TTC549 (cell line): ENCODE results near the gene LPP.

Experiments
- FAIRE-seq: peaks from 2 replicates; lab custom pipeline; 2012; peaks lifted over from hg19 to GRCh38; lab: Jason Lieb, UNC

LPP gene

DNA sequence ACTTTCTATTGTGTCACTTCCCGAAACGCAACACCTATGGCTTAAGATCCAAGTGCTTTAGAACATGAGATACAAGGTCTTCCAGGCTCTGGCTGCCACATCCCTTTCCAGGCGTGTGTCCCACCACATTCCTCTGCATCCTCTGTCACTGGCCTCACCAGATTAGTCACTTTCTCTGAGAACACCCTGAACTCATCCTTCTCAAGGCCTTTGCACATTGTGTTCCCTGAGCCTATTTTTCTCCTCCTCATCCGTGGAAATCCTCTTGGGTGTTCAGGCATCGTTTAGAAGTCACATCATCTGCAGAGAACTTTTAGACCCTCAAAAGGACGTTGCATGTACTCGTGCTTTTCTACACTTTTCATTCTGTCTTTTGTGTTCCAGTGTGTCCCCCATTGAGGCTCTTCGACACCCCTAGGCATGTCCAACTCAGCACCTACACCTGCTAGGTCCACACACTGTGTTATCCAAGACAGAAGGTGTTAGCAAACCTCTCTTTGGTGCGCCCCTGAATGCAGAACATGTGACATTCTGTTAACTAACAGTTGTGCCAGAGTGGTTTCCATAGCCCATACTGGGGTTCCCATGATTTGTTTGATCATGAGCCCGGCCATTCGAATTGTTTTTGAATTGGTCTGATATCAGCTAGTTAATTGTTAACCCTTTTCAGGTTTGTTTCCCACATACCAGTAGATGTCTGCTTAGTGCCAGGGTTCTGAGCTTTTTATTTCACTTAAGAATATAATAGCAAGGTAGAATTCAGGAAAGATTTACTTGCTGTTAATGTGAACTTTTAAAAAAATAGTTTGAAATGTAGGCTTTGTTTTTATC lies 67.2 kb downstream of the LPP start:
- FAIRE-seq: no peak

DNA sequence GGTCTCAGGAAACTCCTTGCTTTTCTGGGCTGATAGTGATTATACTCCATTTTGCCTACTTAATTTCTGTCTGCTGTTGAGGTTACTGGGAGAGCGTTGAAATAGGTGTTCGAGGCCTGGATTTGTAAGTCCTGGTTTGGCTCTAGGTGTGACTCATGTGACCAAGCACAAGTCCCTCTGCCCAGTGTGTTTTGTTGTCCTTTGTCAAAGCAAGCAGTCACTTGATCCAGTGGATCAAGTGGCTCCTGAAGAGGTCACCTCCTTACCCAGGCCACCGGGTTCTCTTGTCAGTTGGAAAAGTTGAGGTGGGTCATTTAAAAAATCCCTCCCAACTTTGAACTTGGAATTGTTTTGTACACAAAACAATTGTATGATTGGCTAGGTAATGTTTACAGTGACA lies 70.0 kb downstream of the LPP start:
- FAIRE-seq: no peak

DNA sequence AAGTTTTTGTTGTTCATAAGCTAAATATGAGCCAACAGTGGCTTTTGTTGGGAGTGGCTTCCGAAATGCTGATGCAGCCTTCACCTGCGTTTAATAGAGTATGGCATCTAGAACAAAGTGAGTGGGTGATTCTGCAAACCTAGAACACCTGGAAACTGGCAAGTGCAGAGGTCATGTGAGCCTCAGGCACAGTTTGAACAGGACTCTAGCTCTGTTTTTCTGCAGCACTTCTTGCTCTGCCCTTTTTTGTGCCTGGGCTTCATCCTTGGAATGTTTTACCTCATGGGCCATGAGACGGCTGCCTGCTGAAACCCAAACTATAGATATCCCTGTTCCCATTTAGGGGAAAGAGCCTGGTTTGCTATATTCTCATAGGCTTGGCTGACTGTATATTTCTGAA lies 73.5 kb downstream of the LPP start:
- FAIRE-seq: no peak

DNA sequence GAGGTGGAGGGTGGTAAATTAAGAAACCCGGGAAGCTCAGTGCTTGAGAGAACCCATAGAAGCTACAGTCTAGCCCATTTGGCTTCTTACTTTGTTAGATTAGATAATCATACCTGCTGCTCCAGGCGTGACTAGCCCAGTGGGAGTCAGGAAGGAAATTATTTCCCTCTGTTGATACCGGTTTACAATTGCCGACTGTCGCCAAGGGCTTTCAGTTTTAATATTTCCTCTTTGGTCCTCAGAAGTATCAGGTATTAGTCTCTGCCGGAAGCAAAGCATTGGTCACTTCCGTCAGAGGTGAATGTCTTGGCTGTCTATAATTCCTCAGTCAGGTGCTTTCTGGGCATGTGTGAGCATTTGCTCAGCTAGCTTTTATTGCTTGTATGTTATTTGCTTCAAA lies 75.2 kb downstream of the LPP start:
- no peak for FAIRE-seq

DNA sequence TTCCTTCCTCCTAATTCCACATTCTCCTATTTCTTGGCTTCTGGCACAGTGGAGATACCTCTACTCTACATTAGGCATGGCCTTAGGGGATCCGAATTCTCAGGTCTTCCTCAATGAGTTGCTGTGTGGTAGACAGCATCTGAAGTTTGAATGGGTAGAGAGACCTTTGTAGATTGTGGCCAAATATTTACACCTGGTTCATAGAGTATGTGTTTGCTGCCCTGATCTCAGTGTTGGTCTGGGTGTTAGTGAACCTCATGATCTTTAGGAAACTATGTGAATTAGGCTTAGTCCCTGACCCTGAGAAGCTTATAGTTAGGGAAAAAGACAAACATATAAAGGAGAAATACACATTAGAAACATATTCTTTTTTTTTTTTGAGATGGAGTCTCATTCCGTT lies 75.8 kb downstream of the LPP start:
- no peak for FAIRE-seq

DNA sequence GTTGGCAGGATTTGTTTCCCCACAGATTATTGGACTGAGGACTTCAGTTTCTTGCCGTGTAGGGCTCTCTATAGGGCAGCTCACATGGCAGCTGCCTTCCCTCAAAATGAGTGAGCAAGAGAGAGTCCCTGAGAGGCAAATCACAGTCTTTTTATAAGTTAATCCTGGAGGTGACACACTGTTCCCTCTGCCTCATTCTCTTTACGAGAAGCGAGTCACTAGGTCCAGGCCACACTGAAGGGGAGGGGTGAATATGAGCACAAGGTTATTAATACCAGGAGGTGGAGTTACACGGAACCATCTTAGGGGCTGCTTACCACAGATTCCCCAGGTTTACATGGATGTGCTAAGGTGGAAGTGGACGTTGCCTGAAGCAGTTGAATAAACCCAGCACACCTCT lies 77.0 kb downstream of the LPP start:
- no peak for FAIRE-seq

DNA sequence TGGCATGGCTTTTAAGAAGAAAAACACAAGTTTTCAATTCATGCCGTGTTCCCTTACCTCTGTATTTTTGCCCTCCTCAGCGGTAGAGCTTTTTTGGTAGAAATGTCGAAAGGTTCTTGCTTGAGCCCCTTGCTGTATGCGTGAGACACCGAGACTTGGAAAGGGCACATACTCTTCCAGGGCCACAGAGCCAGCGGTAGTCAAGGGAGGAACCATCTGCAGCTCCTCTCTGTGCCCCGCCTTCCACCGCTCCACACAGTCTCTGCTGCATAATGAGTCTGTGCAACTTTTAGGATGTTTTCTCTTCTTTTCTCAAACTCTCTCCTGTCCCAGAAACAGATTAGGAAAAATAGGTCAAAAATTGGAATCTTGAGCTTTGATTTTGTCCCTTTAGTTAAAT lies 77.5 kb downstream of the LPP start:
- FAIRE-seq: no peak

DNA sequence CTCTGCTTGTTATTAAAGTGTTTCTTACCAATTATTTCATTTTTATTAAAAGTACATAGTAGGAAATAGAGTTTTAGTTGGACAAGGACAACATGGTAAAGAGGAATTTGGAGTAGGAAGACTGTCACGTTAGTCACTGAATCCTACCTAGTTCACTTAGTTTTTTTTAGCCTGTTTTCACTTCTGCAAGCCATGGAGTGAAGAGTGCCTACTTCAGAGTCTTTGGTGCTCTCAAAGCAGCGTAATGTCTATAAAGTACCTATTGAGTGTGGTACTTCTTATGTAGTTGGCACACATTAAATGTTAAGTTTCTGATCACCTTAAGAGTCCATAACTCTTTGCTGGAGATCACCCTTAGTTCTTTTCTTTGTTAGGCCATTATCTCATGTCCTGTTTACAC lies 78.7 kb downstream of the LPP start:
- FAIRE-seq: no peak

DNA sequence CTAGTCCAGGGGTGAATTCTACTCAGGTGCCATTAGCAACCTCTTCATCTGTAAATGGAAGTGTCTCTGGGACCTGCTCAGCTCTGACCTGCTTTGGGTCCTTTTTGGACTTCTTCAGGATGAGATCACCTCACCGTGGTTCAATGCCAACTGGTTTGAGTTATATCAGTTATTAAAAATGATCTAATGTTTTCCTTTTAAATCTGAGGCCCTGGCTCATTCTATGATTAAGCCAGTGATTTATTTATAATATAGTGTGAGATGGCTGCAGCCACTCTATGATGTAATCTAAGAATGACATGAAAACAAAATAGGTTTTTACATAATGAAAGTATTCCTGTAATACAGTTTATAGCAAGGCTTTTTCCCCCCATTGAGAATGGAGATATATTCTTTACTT lies 79.4 kb downstream of the LPP start:
- FAIRE-seq: no peak

DNA sequence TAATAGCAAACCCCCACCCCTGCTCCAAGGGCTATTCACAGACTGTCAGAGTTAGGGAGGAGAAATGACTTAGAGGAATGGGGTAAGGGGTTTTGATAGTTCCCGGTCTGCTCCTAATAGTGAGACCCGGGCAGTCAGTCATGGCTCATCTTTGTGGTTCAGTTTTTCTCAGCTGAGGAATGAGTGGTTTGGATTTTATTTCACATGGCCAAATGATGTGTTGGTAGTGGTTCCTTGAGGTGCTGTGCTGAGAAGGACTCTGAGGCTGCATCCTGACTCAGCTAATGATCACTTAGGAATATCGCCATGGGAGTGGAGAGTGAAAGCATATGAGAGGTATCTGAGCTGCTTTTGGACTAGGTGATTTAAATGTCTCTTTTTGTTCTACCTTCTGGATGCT lies 80.2 kb downstream of the LPP start:
- FAIRE-seq: no peak

DNA sequence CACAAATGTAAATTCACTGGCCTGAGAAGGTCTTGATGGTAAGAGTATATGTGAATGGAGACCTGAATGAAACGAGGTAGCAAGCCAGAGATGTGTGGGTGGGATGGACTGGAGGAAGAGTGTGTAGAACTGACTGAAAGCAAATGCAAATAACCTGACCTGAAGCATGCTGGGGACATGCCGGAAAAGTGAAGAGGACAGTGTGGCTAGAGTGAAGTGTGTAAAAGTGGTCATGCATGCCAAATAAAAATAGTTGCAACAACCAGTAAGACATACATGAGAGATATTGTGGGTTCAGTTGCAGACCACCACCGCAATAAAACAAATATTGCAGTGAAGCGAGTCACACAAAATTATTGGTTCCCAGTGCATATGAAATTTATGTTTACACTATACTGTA lies 82.3 kb downstream of the LPP start:
- FAIRE-seq: no peak

DNA sequence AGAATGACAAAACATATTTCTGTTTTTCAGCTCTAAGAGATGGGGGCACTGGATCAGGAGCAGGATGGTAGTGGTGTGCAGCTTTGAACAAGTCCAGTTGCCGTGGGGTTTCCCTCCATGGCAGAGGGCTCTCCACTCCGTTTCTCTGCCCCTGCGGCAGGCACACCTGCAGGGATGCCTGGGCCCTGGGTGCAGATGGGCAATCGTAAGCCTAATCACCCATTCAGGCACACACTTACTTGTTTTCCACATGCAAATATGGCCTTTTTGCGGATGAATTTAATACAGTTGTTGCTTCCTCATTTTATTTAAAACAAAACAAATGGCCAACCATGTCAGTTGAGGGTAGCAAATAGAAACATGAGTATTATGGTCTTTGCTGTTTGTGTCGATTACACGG lies 85.1 kb downstream of the LPP start:
- no peak for FAIRE-seq

DNA sequence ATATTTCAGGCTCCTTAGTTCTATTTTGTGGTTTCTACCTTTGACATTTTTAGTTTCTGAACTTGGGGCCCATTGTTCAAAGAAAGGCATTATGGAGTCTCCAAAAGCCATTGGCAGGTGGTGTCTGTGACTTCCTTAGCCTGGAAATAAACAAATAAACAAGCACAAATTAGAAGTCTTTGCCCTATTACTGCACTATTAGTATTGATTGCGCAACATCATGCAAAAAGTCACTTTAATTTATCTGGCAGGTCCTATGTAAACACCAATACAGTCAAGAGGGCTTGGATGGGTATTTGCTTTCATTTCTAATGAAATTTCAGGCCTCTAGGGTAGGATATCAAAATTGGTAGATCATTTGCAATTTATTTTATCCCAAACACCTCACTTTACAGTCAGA lies 85.6 kb downstream of the LPP start:
- no peak for FAIRE-seq

DNA sequence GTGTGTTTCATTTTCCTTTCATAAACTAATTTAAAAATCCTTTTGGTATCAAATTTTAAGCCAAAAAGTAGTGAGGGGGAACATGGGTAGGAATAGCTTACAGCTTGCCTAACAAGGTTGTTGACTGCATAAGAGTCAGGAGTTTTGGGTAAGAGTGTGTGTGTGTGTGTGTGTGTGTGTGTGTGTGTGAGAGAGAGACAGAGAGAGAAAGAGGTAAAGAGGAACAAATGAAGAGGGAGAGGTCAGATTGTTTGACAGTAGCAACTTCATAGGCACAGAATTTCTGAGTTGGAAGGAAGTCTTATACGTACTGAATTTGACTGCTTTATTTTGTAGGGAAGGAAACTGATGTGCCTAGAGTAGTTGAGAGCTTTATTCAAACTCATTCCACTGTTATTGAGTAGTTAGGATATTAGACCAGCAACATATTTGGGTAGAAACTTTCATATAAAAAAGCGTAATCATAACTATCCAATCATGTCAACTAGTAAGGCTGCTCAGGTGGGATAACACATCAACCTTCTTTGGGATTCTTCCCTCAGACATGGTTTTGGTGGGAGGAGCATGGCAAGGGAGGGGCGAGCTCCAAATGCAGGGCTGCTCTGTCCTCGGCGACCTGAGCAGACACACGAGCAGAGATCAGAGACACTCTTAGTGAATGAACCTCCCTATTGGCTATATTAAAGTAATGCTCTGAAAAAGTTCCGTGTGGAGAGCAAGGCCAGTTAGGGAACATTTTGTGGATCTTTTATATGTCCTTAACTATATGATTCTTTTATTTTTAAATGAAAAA lies 86.4 kb downstream of the LPP start:
- no peak for FAIRE-seq

DNA sequence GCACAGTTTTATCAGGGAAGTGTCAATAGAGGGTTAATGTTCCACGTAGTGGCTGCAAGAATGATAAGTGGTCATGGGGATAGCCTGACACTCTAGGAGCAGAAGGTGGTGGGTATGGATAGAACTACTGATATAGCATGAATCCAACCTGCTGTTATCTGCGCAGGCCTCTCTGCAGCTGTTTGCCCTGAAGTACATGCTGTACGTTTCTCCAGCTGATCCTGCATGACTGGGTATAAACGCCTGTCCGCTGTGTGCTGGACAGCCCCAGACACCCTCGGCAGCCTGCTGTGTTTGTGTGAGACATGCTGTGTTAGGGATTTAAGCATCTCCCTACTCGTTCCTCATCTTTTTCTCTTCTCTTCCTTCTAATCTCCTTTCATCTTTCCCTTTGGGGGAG lies 87.1 kb downstream of the LPP start:
- FAIRE-seq: no peak

DNA sequence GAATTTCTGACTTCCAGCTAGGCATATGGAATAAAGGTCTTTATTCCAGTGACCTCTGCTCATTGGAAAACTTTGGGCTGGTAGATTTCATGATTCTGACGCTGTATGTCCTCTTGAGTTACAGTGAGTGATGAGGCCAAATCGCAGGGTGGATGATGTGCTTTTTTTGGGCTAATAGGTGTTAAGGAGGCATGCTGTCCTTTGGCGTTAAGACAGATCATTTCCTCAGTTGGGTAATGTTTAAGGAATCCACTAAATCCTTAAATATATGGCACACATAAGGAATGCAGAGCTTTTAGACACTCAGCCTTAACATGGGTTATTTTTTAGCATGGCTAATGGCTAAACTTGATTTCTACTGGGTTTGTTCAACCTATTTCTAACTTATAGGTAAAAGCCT lies 87.9 kb downstream of the LPP start:
- FAIRE-seq: no peak

DNA sequence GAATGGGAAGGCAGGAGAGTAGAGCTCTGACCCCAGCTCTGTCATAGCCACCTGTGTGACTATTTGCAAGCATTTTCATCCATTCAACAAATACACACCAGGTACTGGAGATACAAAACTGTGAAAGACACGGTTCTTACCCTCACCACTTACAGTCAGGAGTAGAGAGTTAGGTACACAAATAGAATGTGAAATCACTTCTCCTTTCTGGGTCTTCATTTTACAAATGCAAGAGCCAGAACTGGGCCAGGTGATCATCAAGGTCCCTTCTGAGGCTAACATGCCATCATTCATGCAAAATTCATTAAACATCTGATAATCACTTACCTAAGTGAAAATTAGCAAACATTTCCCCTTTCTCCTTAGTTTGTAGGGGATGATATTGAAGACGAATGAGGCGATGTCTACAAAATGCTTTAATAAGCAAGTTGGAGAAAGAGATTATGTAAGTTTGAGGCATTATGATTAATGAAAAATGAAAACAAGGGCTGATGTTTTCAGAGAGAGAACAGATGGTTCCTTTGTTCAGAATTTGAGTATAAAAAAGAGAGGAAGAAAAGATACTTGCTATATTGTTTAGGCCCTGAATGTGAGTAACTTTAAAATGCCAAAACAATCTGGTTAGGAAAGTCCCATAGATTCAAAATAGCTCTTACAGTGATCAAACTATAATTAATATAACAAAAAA lies 88.6 kb downstream of the LPP start:
- FAIRE-seq: no peak

DNA sequence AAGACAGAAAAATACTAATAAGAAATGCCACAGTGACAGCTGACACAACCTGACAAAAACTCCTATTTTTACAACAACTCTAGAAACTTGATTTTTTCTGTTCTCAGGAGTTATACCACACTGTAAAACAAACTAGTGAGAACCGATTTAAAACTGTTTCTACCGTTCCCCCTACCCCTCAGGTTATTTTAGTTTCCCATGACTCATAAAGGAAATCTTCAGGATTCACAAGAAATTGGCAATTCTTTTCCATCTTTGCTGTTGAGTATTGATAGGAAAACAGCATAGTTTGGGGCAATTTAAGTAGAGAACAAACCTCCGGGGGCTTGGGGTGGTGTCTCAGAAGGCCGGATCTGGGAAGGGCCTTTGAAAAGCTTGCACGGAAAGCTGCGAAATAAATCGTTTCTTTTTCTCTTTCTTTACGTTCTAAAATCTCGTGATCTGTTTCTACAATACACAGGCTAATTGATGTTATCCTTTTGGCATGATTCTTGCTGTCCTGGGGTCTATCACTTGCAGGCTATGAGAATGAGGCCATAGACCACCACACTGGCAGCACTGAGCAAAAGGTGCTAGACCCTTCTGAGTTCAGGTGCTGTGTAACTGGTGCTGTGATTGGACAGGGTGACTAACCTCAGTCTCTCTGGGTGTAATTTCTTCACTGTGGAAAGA lies 89.3 kb downstream of the LPP start:
- no peak for FAIRE-seq

DNA sequence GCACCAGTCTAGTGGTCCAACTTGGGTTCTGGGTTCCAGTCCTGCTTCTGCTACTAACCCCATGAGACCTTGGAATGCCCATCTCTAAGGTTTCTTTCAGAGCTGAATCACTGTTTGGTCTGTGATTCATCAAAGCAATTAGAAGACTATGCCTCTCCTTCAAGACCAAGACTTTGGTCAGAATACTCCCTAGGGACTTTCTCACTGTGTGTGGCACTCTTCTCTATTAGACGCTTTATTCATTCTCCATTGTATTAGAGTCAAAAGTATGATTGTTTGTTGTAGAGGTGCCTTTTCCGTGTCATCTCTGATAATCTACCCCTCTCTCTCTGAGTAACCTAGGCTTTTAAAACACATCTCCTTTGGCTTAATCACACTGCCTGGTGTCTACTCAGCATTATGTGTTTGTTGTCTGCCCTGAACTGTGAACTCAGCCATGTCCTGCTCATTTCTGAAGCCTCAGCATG lies 90.5 kb downstream of the LPP start:
- FAIRE-seq: no peak

DNA sequence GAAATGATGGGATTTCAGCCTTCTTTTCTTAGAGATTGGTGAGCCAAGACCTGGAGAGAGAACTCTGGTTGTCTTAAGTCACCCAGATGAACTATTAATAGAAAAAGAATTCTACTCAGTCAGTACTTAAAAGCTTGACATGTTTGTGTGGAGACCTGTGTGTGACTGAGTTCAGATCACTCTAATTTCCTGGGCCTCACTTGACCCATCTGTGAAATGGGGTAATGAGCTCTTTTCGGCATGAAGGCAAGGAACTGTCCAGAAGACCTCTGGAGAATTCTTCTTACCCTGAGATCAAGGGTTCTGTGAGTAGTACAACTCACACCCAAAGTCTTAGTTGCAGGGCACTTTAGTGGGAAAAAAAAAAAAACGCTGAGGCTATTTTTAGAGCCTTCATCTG lies 92.9 kb downstream of the LPP start:
- no peak for FAIRE-seq

DNA sequence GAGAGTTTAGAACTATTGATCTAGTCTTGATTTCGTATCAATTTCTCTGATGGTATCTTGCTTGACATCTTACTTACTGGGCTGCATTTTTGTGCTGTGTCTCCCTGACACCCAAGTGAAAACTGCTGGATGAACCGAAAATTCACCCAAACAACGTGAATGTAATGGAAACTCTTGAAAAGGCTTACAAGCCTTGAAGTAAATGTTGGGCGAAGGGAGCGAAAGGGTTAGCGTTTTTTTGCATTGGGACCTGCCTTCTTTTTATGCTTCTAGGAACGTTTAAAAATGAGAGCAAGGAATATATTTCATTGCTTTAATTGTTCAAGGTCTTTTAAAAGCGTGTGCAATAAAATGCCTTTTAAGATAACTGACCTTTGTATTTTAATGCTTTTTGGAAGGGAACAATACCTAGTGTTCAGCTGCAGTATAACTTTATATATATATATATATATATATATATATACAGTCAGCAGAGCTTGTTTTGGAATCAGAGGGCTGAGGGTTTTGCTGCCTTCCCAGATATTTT lies 94.1 kb downstream of the LPP start:
- no peak for FAIRE-seq

DNA sequence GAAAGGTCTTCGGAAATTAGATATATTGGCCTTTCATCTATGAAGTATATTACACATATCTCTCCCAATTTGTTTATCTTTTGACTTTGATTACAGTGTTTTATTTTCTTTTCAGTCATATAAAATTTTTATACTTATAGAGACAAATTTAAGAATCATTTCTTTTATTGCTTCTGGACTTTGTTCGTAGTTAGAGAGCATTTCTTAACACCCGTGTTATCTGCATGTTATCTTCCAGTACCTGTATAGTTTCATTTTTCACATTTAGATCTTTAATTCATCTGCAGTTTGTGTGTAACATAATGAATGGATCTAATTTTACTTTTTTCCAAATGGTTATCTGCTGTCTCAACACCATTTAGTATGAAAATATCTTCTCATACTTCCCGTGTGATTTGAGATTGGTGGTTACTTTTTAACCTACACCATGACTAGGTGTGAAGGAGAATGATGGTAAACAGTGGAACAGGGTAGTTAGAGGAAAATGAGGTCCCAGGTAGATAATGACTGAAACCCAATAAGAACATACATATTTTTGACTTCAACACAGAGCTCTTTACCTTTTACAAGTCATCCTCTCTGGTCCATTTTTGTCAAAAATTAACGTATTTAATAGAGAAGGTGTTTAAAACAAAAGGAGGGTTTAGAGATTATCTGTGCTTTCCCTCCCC lies 99.3 kb downstream of the LPP start:
- FAIRE-seq: no peak
